ENCODE data around the gene KRTAP27-1.

KRTAP27-1 gene

DNA sequence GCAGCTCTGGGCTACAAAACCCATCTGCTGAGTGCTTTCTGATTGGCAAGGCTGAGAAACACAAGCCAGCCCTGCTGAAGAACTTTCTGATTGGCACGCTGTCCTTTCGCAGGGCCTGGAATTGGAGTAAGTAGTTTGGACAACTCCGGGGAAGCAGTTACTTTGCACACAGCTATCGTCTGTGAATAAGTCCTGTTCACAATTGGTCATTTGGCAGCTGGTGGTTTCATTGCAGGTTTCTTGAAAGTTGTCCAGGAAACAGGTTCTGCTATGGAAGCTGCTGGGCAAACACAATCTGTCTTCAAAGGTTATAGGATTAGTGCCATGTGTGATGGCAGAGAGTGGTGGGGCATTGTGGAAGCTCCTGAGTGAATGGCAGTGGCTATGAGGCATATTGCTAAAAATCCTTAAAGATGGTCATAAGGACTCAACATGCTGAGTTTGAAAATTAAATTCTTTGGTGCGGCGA, at the start of gene KRTAP27-1:
KRTAP27-1 (minus strand) TSS at position 419 of the 469 bp plus-strand sequence; CDS start at position 393, 26 bp downstream.
- no peak for DNase-seq

DNA sequence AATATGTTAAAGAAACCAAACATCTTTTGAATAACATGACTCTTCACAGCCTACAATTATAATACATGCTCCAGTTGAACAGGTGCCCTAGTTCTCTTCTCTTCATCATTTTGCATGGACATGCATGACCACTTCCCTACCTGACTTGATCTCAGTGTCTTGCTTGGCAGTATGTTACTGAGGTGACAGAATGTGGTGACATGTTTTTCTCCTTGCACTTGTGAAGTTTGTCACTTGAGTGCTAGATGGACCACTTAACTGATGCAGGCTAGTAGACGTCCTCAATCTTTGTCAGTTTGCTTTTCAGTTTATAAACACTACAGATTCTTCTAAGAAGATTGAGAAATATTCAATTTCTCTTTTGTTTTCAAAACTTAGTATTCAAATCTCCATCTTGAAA, 44.7 kb upstream of the KRTAP27-1 start:
- DNase-seq = no peak

- no peak for DNase-seq
Measured at GRCh38 chr21:30372139-30372770, 34.8 kb upstream of the KRTAP27-1 start, which contains the start of gene KRTAP13-2. KRTAP13-2 (minus strand) TSS chr21:30372271; CDS start chr21:30372213, 58 bp downstream.

GRCh38 chr21:30355906-30356305, 18.4 kb upstream of the KRTAP27-1 start:
- no peak for DNase-seq

DNA sequence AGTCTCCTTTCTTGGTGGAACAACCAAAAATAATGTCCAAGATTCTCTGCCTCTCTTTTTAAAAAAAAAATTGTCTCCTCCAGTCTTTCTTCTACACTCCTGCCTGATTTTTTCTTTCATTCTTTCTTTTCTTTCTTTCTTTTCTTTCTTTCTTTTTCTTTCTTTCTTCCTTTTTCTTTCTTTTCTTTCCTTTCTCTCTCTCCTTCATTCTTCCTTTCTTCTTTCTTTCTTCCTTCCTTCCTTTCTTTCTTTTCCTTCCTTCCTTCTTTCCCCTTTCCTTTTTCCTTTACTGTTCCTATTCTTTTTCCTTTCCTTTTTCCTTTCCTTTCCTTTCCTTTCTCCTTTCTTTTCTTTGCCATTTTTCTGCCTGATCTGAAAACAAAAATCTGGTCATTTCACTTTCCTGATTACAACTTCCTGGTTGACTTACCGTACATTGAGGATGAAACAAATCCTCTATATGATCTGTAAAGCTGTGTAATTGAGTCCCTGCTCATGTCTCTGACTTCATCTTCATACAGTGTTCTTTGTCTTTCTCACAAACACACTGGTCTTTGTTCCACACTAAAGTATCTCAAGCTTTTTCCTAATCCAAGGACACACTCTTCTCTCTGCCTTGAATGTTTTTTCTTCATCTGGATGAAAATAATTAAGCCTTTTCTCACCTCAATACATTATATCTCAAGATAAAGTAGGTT, 17.0 kb upstream of the KRTAP27-1 start:
- no peak for DNase-seq

DNA sequence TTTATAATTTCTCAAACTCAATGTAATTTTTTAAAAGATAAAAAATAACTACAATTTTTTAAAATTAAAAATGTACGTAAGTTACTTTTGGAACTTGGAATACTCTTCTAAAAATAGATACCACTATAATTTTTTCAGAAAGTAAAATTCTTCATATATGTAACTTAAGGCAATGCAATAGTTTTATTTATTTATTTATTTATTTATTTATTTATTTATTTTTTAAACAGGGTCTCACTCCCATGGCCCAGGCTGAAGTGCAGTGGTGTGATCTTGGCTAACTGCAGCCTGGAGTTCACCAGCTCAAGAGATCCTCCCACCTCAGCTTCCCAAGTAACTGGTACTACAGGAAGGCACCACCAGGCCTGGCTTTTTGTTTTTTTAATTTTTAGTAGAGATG, 14.0 kb upstream of the KRTAP27-1 start:
- DNase-seq = no peak

- DNase-seq = no peak
Measured at GRCh38 chr21:30349572-30349971, 12.1 kb upstream of the KRTAP27-1 start.

- no peak for DNase-seq
Measured at GRCh38 chr21:30348506-30348905, 11.0 kb upstream of the KRTAP27-1 start, which contains the start of gene KRTAP23-1. KRTAP23-1 (minus strand) TSS chr21:30348606; CDS start chr21:30348606, 0 bp downstream.

DNA sequence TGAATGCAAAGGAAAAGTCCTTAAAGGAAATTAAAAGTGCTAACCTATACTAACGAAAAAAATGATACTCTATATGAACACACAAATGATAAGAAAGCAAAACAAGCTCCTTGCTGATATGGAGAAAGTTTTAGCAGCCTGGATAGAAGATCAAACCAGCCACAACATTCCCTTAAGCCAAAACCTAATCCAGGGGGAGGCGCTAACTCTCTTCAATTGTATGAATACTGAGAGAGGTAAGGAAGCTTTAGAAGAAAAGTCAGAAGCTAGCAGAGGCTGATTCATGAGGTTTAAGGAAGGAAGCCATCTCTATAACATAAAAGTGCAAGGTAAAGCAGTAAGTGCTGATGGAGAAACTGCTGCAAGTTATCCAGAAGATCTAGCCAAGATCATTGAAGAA, 7.5 kb upstream of the KRTAP27-1 start:
- no peak for DNase-seq

- DNase-seq = peak; percentile 9 to 32
Measured at GRCh38 chr21:30340714-30341573, 3.5 kb upstream of the KRTAP27-1 start.

- no peak for DNase-seq
Measured at GRCh38 chr21:30338717-30339116, 1.2 kb upstream of the KRTAP27-1 start.

DNA sequence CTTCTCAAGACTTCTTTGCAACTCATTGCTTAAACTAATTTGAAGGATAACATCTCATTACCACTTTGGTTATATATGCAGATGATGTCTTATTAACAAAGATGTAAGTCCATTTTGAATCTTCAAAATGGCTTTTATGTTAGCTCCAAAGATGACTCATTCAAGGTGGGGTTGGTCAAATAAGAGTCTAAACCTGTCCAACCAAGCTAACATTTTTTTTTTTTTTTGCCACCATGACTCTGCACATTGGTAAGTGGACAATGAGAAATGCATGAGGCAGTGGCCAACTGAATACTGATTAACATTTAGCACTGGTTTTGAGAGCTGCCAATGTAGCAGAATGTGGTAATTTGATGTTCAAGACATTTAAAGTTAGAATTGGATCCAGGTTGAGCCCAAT, 278 bp upstream of the KRTAP27-1 start:
- DNase-seq = no peak

GRCh38 chr21:30336596-30336995, 898 bp downstream of the KRTAP27-1 start:
- DNase-seq = no peak

DNA sequence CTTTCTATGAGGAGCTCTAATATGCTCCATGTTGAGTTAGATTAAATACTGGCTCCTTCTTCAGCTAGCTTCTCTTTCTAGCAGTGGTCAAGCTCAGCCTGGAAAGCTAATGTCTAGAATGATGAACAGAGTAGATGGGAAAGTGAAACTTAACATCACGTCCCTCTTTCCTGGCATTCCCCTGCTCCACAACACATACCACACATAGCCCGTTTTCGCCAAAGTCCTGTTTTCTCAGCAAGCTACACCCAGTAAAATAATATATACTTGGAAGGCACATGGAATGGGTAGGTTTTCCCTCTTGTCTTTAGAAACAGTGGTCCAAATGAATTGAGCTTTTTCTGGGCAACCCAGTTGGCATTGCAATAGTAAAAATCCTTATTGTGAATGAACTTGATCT, 3.8 kb downstream of the KRTAP27-1 start:
- DNase-seq = no peak

GRCh38 chr21:30332681-30333080, 4.8 kb downstream of the KRTAP27-1 start:
- DNase-seq = no peak

DNA sequence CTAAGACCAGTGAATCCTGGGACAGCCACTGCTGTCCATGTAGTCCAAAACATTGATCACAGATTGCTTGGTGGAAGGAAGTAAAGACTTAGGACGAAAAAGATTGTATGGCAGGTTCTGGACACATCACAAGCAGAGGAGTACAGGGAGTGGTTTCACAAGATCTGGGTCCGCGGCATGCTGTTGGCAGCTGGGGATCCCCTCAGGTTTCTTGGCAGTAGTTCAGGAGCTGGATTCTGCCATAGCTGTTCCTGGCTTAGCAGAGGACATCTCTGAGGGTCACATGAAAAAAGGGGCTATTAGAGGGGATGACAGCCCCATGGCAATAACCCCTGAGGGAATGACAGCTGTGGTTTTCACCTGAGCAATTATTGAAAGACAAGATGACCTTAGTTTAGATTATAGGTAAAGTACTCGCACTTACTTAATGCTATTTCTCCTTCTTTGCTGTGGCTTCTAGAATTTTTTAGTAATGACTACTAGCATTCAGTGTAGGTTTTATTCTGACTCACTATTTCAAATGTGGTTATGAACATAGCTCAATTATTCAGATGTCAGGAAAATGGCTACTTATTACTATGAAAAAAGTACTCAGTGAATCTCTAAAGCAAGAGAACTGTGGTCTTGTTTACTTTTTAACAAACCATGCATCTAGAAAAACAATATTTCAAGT, 8.2 kb downstream of the KRTAP27-1 start:
- no peak for DNase-seq

- no peak for DNase-seq
Measured at GRCh38 chr21:30326390-30326789, 11.1 kb downstream of the KRTAP27-1 start.

GRCh38 chr21:30320215-30320614, 17.3 kb downstream of the KRTAP27-1 start, which contains the start of gene KRTAP26-1:
KRTAP26-1 (minus strand) TSS chr21:30320315; CDS start chr21:30320035, 280 bp downstream.
- DNase-seq = no peak

- no peak for DNase-seq
Measured at GRCh38 chr21:30315701-30316100, 21.8 kb downstream of the KRTAP27-1 start.

GRCh38 chr21:30306884-30307283, 30.6 kb downstream of the KRTAP27-1 start:
- no peak for DNase-seq

GRCh38 chr21:30305136-30305535, 32.4 kb downstream of the KRTAP27-1 start:
- no peak for DNase-seq

- no peak for DNase-seq
Measured at GRCh38 chr21:30289215-30289614, 48.3 kb downstream of the KRTAP27-1 start, which contains the start of gene KRTAP25-1. KRTAP25-1 (minus strand) TSS chr21:30289514; CDS start chr21:30289490, 24 bp downstream.
